SK-N-SH (cell line): ENCODE results near the gene EBF3.

Experiments
- CHD2 ChIP-seq: fragments of 150-350 bp; IDR thresholded peaks from 2 replicates; pipeline ENCODE4 v1.6.1; 2018; ENCODE audit warnings: low read length; ENCODE audit not compliant: partially characterized antibody
- ELF1 ChIP-seq: IDR thresholded peaks from 2 replicates; pipeline ENCODE4 v1.4.0; 2012
- EP300 ChIP-seq, 2 experiments: IDR thresholded peaks; 2 replicates each; pipeline versions ENCODE4 v1.4.0 to v1.6.1; 2012; ENCODE audit warnings: borderline replicate concordance in 1 of 2, low read depth in 1 of 2, low read length in 1 of 2
- FOXJ3 ChIP-seq: sonication (generic); formaldehyde crosslinking; IDR thresholded peaks from 2 replicates; pipeline ENCODE4 v1.5.1; 2020; ENCODE audit warnings: mild to moderate bottlenecking, missing genetic modification reagents
- GATA2 ChIP-seq: sonication (generic); formaldehyde crosslinking; IDR thresholded peaks from 2 replicates; pipeline ENCODE4 v1.5.0; 2020; ENCODE audit warnings: mild to moderate bottlenecking, missing genetic modification reagents
- RAD21 ChIP-seq: IDR thresholded peaks from 2 replicates; pipeline ENCODE4 v1.6.1; 2012; ENCODE audit warnings: mild to moderate bottlenecking, low read length
- RCOR1 ChIP-seq: fragments of 150-350 bp; IDR thresholded peaks from 2 replicates; pipeline ENCODE4 v1.6.1; 2017; ENCODE audit warnings: antibody characterized with exemption, low read length
- RXRA ChIP-seq: IDR thresholded peaks from 2 replicates; pipeline ENCODE4 v1.4.0; 2012; ENCODE audit warnings: low read depth, mild to moderate bottlenecking, borderline replicate concordance
- YY1 ChIP-seq: IDR thresholded peaks from 2 replicates; pipeline ENCODE4 v1.4.0; 2012; ENCODE audit warnings: low read depth, mild to moderate bottlenecking
- TF ChIP-seq, protein P1 (sequence below): fragments of 150-350 bp; IDR thresholded peaks from 2 replicates; pipeline ENCODE4 v1.6.1; 2017; ENCODE audit warnings: antibody characterized with exemption, low read length, low read depth, borderline replicate concordance
- TF ChIP-seq, protein P2 (sequence below): fragments of 200-600 bp; sonication (generic); IDR thresholded peaks from 2 replicates; pipeline ENCODE4 v1.6.1; 2017; ENCODE audit warnings: antibody characterized with exemption, mild to moderate bottlenecking, moderate library complexity
- TF ChIP-seq, protein P3 (sequence below): IDR thresholded peaks from 2 replicates; pipeline ENCODE4 v1.4.0; 2012; ENCODE audit warnings: low read depth
- TF ChIP-seq, protein P4 (sequence below): IDR thresholded peaks from 2 replicates; pipeline ENCODE4; 2012

DNA sequence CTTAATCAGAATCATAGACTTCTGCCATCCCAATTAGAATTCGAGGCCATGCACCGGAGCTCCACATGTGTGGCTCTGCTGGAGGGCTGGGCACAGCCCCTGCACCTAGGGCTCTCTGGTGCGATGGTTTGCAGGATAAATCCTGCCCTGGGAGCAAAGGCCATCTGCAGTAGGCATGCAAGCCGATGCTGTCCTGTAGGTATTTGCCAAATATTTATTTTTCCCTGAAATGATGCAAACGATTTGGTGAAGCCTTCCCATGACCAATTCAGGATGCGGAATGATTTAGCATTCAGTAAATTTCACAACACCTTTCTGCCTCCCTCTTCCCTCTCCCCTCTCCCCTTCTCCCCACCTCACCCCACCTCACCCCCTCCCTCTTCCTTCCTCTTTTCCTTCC, 170.6 kb downstream of the EBF3 start:
- no peak for TF ChIP-seq RCOR1
- TF ChIP-seq, protein P1, sequence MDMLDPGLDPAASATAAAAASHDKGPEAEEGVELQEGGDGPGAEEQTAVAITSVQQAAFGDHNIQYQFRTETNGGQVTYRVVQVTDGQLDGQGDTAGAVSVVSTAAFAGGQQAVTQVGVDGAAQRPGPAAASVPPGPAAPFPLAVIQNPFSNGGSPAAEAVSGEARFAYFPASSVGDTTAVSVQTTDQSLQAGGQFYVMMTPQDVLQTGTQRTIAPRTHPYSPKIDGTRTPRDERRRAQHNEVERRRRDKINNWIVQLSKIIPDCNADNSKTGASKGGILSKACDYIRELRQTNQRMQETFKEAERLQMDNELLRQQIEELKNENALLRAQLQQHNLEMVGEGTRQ = no peak
- no peak for TF ChIP-seq RAD21
- TF ChIP-seq, protein P2, sequence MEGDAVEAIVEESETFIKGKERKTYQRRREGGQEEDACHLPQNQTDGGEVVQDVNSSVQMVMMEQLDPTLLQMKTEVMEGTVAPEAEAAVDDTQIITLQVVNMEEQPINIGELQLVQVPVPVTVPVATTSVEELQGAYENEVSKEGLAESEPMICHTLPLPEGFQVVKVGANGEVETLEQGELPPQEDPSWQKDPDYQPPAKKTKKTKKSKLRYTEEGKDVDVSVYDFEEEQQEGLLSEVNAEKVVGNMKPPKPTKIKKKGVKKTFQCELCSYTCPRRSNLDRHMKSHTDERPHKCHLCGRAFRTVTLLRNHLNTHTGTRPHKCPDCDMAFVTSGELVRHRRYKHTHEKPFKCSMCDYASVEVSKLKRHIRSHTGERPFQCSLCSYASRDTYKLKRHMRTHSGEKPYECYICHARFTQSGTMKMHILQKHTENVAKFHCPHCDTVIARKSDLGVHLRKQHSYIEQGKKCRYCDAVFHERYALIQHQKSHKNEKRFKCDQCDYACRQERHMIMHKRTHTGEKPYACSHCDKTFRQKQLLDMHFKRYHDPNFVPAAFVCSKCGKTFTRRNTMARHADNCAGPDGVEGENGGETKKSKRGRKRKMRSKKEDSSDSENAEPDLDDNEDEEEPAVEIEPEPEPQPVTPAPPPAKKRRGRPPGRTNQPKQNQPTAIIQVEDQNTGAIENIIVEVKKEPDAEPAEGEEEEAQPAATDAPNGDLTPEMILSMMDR = no peak
- no peak for TF ChIP-seq GATA2 (CRISPR knock-in tag)
- TF ChIP-seq, protein P3, sequence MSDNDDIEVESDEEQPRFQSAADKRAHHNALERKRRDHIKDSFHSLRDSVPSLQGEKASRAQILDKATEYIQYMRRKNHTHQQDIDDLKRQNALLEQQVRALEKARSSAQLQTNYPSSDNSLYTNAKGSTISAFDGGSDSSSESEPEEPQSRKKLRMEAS = no peak
- no peak for TF ChIP-seq ELF1
- TF ChIP-seq, protein P4, sequence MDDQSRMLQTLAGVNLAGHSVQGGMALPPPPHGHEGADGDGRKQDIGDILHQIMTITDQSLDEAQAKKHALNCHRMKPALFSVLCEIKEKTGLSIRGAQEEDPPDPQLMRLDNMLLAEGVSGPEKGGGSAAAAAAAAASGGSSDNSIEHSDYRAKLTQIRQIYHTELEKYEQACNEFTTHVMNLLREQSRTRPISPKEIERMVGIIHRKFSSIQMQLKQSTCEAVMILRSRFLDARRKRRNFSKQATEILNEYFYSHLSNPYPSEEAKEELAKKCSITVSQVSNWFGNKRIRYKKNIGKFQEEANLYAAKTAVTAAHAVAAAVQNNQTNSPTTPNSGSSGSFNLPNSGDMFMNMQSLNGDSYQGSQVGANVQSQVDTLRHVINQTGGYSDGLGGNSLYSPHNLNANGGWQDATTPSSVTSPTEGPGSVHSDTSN = no peak
- no peak for TF ChIP-seq EP300 (IDR thresholded peaks at IDR 0.05; ENCODE audit: borderline replicate concordance in 1 of 2, low read depth in 1 of 2, low read length in 1 of 2)
- no peak for TF ChIP-seq CHD2
- no peak for TF ChIP-seq YY1
- no peak for TF ChIP-seq FOXJ3 (CRISPR knock-in tag)
- no peak for TF ChIP-seq RXRA
